ENCODE results near the gene ZBTB8A. TPM values are rescaled to one million over a fixed set of nuclear protein-coding genes. Genes with fewer than 3 reads are reported as not detected.

The ZBTB8A gene
- polyA plus RNA-seq (2012; rRNA removed), result 1.3 and 1.9 TPM in 2 replicates
- polyA plus RNA-seq (2012; cell fraction: cytosol; rRNA removed), result 2.0 and 2.4 TPM in 2 replicates
- polyA plus RNA-seq (2012; cell fraction: nucleus; rRNA removed), result 0.85 and 2.3 TPM in 2 replicates

- H3K27ac ChIP-seq (ENCODE audit: low read depth in 2 of 2, low read length in 1 of 2), result peak within 1 kb of the TSS; percentile 64 to 77
- H3K4me2 ChIP-seq, result peak within 1 kb of the TSS; percentile 89
- CTCF ChIA-PET, result interaction anchor here (1.1 to 2.0 kb wide), 4 partner anchors 18 to 91 kb away, joined by 3 to 22 read pairs (median 6); no protein-coding TSS in a partner anchor
- peak; percentile 83 for DNase-seq
- H4K20me1 ChIP-seq (ENCODE audit: insufficient read depth), result no peaks in the 10 kb centered on the region
- no peaks in the 10 kb centered on the region for H3K27me3 ChIP-seq (ENCODE audit: insufficient read depth)
- 1% methylated on average over 15 of the region's 33 CpGs for WGBS (ENCODE audit: low lambda C conversion rate)
- H2AFZ ChIP-seq (ENCODE audit: low read depth), result peak within 1 kb of the TSS; percentile 95
- H3K9me2 ChIP-seq, result no peaks in the 10 kb centered on the region
- H3K9me3 ChIP-seq, result no peaks in the 10 kb centered on the region
- H3K4me1 ChIP-seq (ENCODE audit: control insufficient read depth in 1 of 2, insufficient read depth in 2 of 2, low read depth in 1 of 2, low read length in 1 of 2), result peaks cover 5 to 9% of the 10 kb centered on the region in 2 experiments; a peak in 1 of 4 replicates
- peaks cover 42% of the 10 kb centered on the region for H3K79me2 ChIP-seq (ENCODE audit: insufficient read depth)
- H3K9ac ChIP-seq, result peak within 1 kb of the TSS; percentile 78
- POLR2A ChIA-PET, result interaction anchor here (1.0 kb wide), 1 partner anchor 18 kb away, joined by 7 read pairs; no protein-coding TSS in a partner anchor
- peaks cover 0 to 3% of the 10 kb centered on the region in 2 experiments for H3K36me3 ChIP-seq (replicated peaks in 1 of 2; ENCODE audit: control insufficient read depth in 1 of 2, insufficient read depth in 2 of 2, low read length in 1 of 2)
- H3F3A ChIP-seq (replicated peaks; ENCODE audit: insufficient read depth), result peaks cover 20% of the 10 kb centered on the region
- H3K4me3 ChIP-seq (ENCODE audit: low read depth in 2 of 2, low read length in 1 of 2), result peak within 1 kb of the TSS; percentile 63 to 82
- TF ChIP-seq NFIC (IDR thresholded peaks at IDR 0.05; ENCODE audit: borderline replicate concordance) (no peak), REST (IDR thresholded peaks at IDR 0.05; ENCODE audit: low read depth, low read length) (no peak), CHD2 (IDR thresholded peaks at IDR 0.05; ENCODE audit: low read length, partially characterized antibody) (no peak), MAX (IDR thresholded peaks at IDR 0.05; ENCODE audit: low read depth) (0 out of 2 replicates have a peak, but pooled peaks have one; percentile 17), IRF3 (IDR thresholded peaks at IDR 0.05; ENCODE audit: low read depth, low read length) (no peak), ELF1 (IDR thresholded peaks at IDR 0.05) (no peak), RCOR1 (IDR thresholded peaks at IDR 0.05; ENCODE audit: low read length) (no peak), TAF1 (IDR thresholded peaks at IDR 0.05; ENCODE audit: borderline replicate concordance, low read depth, low read length) (0 out of 2 replicates have a peak, but pooled peaks have one; percentile 30), FOXJ3 (CRISPR knock-in tag; IDR thresholded peaks at IDR 0.05) (no peak), YY1 (IDR thresholded peaks at IDR 0.05; ENCODE audit: low read depth) (no peak), EZH2phosphoT487 (IDR thresholded peaks at IDR 0.05; ENCODE audit: borderline replicate concordance, low read depth) (no peak), EP300 (IDR thresholded peaks at IDR 0.05; ENCODE audit: borderline replicate concordance in 1 of 2, low read depth in 1 of 2, low read length in 1 of 2) (no peak), TEAD4 (IDR thresholded peaks at IDR 0.05; ENCODE audit: borderline replicate concordance, insufficient read depth) (no peak), MEF2A (IDR thresholded peaks at IDR 0.05; ENCODE audit: borderline replicate concordance, low read depth) (no peak), USF1 (IDR thresholded peaks at IDR 0.05; ENCODE audit: borderline replicate concordance, low read depth) (no peak), MXI1 (IDR thresholded peaks at IDR 0.05; ENCODE audit: low read depth, low read length) (peak; percentile 55; the same call in 1 of the 2 replicates), ZBTB33 (IDR thresholded peaks at IDR 0.05; ENCODE audit: borderline replicate concordance, low read depth) (no peak), JUND (IDR thresholded peaks at IDR 0.05) (no peak), POLR2AphosphoS5 (IDR thresholded peaks at IDR 0.05; ENCODE audit: low read depth, low read length) (0 out of 2 replicates have a peak, but pooled peaks have one; percentile 37), RXRA (IDR thresholded peaks at IDR 0.05; ENCODE audit: borderline replicate concordance, low read depth) (no peak), GABPA (IDR thresholded peaks at IDR 0.05; ENCODE audit: low read depth) (no peak), NRF1 (IDR thresholded peaks at IDR 0.05; ENCODE audit: low read depth, low read length) (no peak), USF2 (IDR thresholded peaks at IDR 0.05; ENCODE audit: borderline replicate concordance, low read depth, low read length) (no peak), RFX5 (IDR thresholded peaks at IDR 0.05; ENCODE audit: low read length) (no peak)
Observed at GRCh38 chr1:32538887-32539583, at the start of gene ZBTB8A. ZBTB8A (plus strand) TSS chr1:32539427; CDS start chr1:32592932, 53,505 bp downstream.

Measured in SK-N-SH (cell line).